ENCODE data around the gene GLYAT.
"Not testable (repeated sequence)": the region's sequence is repeated elsewhere in the genome, so short reads cannot be mapped to it uniquely, and the experiment has no call there.

Gene GLYAT

GRCh38 chr11:58742981-58743880 is 11.5 kb upstream of the GLYAT start:
- DNase-seq (ENCODE audit: low read depth in 2 of 2): no peak

- no peak for DNase-seq (ENCODE audit: low read depth in 2 of 2)
Observed at GRCh38 chr11:58742140-58742539, 10.4 kb upstream of the GLYAT start.

GRCh38 chr11:58741127-58741526 is 9.4 kb upstream of the GLYAT start:
- no peak for DNase-seq (ENCODE audit: low read depth in 2 of 2)

GRCh38 chr11:58740447-58740846 is 8.7 kb upstream of the GLYAT start:
- DNase-seq (ENCODE audit: low read depth in 2 of 2): no peak

- no peak for DNase-seq (ENCODE audit: low read depth in 2 of 2)
Observed at GRCh38 chr11:58739725-58740430, 8.1 kb upstream of the GLYAT start.

GRCh38 chr11:58734681-58735490 is 3.1 kb upstream of the GLYAT start:
- DNase-seq (ENCODE audit: low read depth in 2 of 2): no peak

GRCh38 chr11:58730507-58731089 is 1.1 kb downstream of the GLYAT start:
- DNase-seq (ENCODE audit: low read depth in 2 of 2): no peak

GRCh38 chr11:58727415-58727797 is 4.3 kb downstream of the GLYAT start:
- DNase-seq (ENCODE audit: low read depth in 2 of 2): no peak

GRCh38 chr11:58726737-58727414 is 4.9 kb downstream of the GLYAT start:
- no peak for DNase-seq (ENCODE audit: low read depth in 2 of 2)

GRCh38 chr11:58719406-58720117 is 12.2 kb downstream of the GLYAT start:
- DNase-seq (ENCODE audit: low read depth in 2 of 2): no peak

- no peak for DNase-seq (ENCODE audit: low read depth in 2 of 2)
Observed at GRCh38 chr11:58712531-58712930, 19.2 kb downstream of the GLYAT start.

- DNase-seq (ENCODE audit: low read depth in 2 of 2): no peak
Observed at GRCh38 chr11:58711832-58712231, 19.9 kb downstream of the GLYAT start.

GRCh38 chr11:58707767-58708166 is 24.0 kb downstream of the GLYAT start:
- no peak for DNase-seq (ENCODE audit: low read depth in 2 of 2)

GRCh38 chr11:58696825-58697224 is 34.9 kb downstream of the GLYAT start:
- DNase-seq (ENCODE audit: low read depth in 2 of 2): not testable (repeated sequence)

GRCh38 chr11:58693026-58693425 is 38.7 kb downstream of the GLYAT start:
- DNase-seq (ENCODE audit: low read depth in 2 of 2): no peak

- no peak for DNase-seq (ENCODE audit: low read depth in 2 of 2)
Observed at GRCh38 chr11:58691675-58692074, 40.1 kb downstream of the GLYAT start.

- no peak for DNase-seq (ENCODE audit: low read depth in 2 of 2)
Observed at GRCh38 chr11:58688789-58689503, 42.8 kb downstream of the GLYAT start.

- DNase-seq (ENCODE audit: low read depth in 2 of 2): no peak
Observed at GRCh38 chr11:58685973-58686722, 45.6 kb downstream of the GLYAT start.

- not testable (repeated sequence) for DNase-seq (ENCODE audit: low read depth in 2 of 2)
Observed at GRCh38 chr11:58682660-58683059, 49.1 kb downstream of the GLYAT start.

Measured in stimulated activated CD4-positive, alpha-beta T cell treated with anti-CD3 and anti-CD28 coated beads, Interleukin-15, amount 100 ng/mL, for 48 hours (primary cell).